ENCODE measurements around the gene LHB. TPM values are rescaled to one million over a fixed set of nuclear protein-coding genes. Genes with fewer than 3 reads are reported as not detected.

The LHB gene
- total RNA-seq, 1 donor from 2014 or later, result not detected

DNA sequence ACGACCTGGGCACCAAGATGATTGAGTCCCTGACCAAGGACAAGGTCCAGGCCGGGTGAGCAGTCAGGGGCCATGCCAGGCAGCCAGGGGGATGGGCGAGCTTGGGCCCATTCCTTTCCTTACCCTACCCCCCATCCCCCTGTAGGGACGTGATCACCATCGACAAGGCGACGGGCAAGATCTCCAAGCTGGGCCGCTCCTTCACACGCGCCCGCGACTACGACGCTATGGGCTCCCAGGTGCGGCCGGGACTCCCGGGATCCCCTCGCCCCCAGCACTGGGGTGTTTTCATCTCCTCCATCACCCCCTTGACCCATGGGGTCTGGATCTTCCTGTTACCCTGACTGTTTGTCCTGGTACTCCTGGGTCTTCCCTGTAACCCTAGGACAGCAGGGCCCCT, 7.1 kb downstream of the LHB start:
- Histone ChIP-seq H3K36me3 (ENCODE audit: control insufficient read depth, insufficient read depth, low read length) (peaks cover 28% of the 10 kb centered on the region), H3K27me3 (ENCODE audit: control insufficient read depth, insufficient read depth, low read length) (no peaks in the 10 kb centered on the region), H3K4me3 (ENCODE audit: low read depth, low read length) (no peak overlapping the region)
- TF ChIP-seq CTCF (IDR thresholded peaks at IDR 0.05; ENCODE audit: insufficient read depth, low read length, severe bottlenecking), result no peak
- DNase-seq (ENCODE audit: low read depth) (no peak), FAIRE-seq (no peak)

- no peak for DNase-seq (ENCODE audit: low read depth)
- no peak for TF ChIP-seq CTCF (IDR thresholded peaks at IDR 0.05; ENCODE audit: insufficient read depth, low read length, severe bottlenecking)
- H3K4me3 ChIP-seq (ENCODE audit: low read depth, low read length), result no peak overlapping the region
- no peaks in the 10 kb centered on the region for H3K27me3 ChIP-seq (ENCODE audit: control insufficient read depth, insufficient read depth, low read length)
- peaks cover 38% of the 10 kb centered on the region for H3K36me3 ChIP-seq (ENCODE audit: control insufficient read depth, insufficient read depth, low read length)
- FAIRE-seq, result no peak
Observed at GRCh38 chr19:49006905-49007304, 10.0 kb downstream of the LHB start.

GRCh38 chr19:49004964-49005614, 11.8 kb downstream of the LHB start:
- TF ChIP-seq CTCF (IDR thresholded peaks at IDR 0.05; ENCODE audit: insufficient read depth, low read length, severe bottlenecking), result no peak
- H3K36me3 ChIP-seq (ENCODE audit: control insufficient read depth, insufficient read depth, low read length), result peaks cover 31% of the 10 kb centered on the region
- H3K4me3 ChIP-seq (ENCODE audit: low read depth, low read length), result no peak overlapping the region
- DNase-seq (ENCODE audit: low read depth) (no peak), FAIRE-seq (no peak)
- no peaks in the 10 kb centered on the region for H3K27me3 ChIP-seq (ENCODE audit: control insufficient read depth, insufficient read depth, low read length)

- Histone ChIP-seq H3K27me3 (ENCODE audit: control insufficient read depth, insufficient read depth, low read length) (no peaks in the 10 kb centered on the region), H3K4me3 (ENCODE audit: low read depth, low read length) (no peak overlapping the region), H3K36me3 (ENCODE audit: control insufficient read depth, insufficient read depth, low read length) (peaks cover 27% of the 10 kb centered on the region)
- TF ChIP-seq CTCF (IDR thresholded peaks at IDR 0.05; ENCODE audit: insufficient read depth, low read length, severe bottlenecking), result no peak
- FAIRE-seq (no peak), DNase-seq (ENCODE audit: low read depth) (no peak)
Observed at GRCh38 chr19:49004133-49004532, 12.8 kb downstream of the LHB start.

DNA sequence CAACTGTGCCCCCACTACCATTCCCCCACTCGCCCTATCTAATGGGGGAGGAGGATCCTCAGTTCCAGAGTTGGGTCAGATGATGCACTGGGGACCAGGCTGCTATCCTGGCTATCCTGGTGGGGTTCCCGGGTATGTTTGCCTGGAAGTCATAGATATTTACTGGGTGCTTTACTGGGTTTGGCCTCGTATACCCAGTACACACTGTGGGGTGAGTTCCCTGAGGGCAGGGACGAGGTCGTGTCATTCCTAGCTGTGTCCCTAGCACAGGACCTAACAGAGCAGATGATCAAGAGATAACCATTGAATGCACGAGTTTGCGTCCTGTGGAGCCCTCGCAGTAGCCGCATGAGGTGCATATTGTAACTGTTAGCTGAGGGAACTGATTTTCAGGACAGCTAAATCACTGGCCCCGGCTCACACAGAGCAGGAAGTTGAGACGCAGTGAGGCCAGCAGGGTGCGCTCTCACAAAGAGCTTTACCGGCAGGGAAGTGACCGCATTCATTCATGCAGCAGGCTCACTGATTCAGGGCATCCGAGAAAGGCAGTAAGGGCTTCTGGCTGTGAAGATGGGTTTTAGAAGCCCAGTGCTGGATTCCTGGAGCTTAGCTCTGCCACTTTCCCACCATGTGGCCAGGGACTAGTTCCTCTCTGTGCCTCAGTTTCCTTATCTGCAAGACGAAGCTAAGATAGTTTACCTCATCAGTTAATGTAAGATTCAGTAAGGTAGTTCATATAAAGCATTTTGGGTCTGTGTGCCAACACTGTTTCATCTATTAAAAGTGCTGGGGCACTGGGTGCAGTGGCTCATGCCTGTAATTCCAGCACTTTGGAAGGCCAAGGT, 17.2 kb downstream of the LHB start:
- DNase-seq (ENCODE audit: low read depth) (peak; percentile 57), FAIRE-seq (no peak)

More for the DNA sequence above, 17.2 kb downstream of the LHB start:
- peak; percentile 86 for TF ChIP-seq CTCF (IDR thresholded peaks at IDR 0.05; ENCODE audit: insufficient read depth, low read length, severe bottlenecking)
- H3K36me3 ChIP-seq (ENCODE audit: control insufficient read depth, insufficient read depth, low read length), result peaks cover 11% of the 10 kb centered on the region
- H3K27me3 ChIP-seq (ENCODE audit: control insufficient read depth, insufficient read depth, low read length), result no peaks in the 10 kb centered on the region
- no peak overlapping the region for H3K4me3 ChIP-seq (ENCODE audit: low read depth, low read length)

Measured in bronchial epithelial cell (primary cell).